Iris pigment epithelial cell (primary cell): ENCODE data around the gene DAAM1.

Experiments
- DNase-seq: peaks from one replicate; pipeline ENCODE4 v3.0.0-alpha.2; 2011; ENCODE audit warnings: low read depth

The DAAM1 gene

DNA sequence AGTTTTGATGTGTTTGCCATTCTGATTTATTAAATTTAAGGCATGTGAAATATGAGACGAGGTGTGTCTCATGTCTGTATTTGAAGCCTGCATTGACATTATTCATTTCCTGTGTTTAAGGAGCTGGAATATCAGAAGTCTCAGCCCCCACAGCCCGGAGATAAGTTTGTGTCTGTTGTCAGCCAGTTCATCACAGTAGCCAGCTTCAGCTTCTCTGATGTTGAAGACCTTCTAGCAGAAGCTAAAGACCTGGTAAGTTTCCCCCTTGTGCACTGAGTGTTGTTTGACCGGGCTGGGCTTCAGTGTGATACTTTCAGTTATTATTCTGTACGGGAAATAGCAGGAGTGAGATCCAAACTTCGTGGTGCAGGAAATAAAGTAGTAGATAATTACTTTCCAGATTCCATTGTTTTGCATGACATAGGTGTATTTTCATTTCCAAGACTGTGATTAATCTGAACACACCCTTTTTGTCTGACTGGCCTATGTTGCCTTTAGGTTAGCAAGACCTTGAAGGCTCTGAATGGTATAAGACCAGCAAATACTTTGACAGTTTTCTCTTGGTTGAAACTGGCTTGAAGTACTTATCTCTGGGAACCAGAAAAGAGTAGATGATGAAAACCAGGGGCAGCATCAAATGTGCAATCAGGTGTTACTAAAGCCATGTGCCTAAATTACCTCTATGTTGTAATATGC, 175.2 kb downstream of the DAAM1 start:
- DNase-seq: peak; percentile 81

DNA sequence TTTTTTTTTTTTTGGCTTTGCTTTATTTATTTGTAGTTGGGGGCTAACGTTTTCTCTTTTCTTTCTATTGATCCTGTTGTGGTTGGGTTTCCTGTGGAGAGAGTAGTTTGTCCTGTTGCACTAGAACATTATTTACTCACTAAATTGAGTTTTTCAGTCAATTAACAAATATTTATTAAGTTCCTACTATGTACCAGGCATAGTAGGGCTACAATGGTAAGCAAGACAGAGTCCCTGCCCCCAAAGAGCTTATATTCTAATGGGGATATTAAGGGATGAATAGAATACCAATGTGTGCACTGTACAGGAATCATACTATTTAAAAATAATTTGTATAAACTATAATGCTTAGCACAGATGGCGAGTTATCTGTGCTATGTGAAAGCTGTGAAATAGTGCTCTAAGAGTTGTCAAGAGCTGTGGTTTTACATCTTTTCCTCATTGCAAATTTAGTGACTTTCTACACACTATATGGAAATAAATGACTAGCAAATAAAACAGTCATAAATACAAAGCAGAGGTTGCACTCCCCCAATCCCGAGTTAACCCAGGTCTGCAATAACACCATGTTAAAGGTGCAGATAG, 181.8 kb downstream of the DAAM1 start:
- no peak for DNase-seq

DNA sequence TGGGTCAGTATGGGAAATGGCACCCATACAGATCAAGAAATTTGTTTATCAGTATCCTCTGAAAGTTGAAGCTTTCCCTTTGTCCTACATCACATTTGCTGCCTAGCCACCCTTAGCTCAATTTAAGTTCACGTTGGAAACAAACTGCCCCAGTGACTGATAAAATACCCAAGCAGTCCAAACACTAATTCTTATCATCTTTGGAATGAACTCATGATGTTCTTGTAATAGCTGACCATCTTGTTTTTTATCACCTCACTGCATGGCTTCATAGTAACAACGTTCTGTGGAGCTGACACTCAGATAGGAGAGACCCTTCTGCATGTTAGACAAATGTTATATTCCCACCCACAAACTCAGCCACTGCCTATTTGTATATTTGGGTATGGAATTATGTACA, 183.3 kb downstream of the DAAM1 start:
- DNase-seq: peak; percentile 11

DNA sequence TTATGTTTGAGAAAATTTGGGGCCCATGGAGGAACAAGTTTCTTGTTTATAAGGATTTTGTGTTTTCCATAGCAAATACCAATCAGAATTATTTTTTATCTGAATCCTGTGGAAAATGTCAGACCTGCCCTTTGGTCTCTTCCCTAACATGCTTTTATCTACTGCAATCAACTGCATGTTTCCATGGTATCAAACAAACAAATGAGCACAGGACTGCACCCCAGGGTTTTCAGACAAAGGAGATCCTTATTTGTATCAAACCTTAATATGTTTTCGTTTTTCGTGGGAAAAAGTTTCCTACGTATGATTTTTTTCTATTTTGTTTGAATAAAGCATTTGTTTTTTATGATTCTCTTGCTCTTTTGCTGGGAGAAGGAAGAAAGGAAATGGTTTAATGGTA, 185.6 kb downstream of the DAAM1 start:
- no peak for DNase-seq

DNA sequence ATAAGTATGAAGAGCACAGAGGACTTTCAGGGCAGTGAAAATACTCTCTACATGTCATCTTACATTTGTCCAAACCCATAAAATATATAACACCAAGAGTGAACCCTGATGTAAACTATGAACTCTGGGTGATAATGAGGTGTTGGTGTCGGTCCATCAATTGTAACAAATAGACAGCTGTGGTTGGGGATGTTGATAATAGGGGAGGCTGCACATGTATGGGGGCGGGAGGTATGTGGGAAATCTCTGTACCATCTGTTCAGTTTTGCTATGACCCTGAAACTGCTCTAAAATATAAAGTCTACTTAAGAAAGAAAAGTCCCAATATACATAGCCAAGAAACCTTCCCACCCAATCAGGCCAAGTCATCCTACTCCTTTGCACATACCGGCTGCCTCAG, 188.2 kb downstream of the DAAM1 start:
- DNase-seq: no peak

DNA sequence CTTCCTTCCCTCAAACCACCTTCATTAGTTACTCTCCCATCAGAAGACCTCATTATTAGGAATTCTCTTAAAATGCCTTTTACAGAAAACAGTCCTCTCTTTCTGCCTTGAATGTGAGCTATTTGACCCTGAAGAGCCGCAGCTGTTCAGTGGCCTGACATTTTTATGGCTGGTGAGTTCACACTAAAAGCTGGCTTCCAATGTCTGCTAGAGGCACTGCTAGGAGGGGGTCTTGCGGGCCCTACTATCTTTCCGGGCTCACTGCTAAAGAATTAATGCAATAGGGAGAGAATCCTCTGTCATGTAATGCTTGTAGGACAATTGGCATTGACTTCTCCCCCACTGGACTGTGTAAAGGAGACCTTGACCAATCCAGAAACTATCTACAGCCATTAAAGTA, 189.0 kb downstream of the DAAM1 start:
- DNase-seq: no peak

DNA sequence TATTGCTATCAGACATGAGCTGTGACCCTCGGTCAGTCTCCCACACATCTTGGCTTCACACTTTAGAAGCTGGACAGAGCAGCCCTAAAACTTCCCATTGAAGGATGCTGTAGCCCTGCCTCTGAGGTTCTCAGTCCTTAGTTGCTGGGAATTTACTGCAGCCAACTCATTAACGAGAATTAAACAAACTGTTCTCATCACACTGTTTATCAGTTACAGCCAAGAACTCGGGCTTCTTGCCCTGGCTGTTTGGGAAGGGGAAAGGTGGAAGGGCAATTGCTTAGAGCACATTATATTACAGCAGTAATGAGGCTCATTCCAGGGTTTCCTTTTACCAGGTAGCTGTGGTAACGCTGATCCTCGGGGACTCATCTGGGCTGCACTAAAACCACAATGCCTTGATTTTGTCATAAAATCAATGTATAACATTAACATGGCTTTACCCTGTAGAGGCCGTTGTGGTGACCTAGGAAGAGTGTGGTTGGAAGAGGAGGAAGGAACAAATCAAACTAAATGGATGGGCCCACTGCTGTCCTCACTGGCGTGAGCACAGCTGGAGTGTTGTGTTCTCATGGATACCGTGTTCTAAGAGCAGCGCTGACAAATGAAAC, 189.6 kb downstream of the DAAM1 start:
- DNase-seq: no peak

DNA sequence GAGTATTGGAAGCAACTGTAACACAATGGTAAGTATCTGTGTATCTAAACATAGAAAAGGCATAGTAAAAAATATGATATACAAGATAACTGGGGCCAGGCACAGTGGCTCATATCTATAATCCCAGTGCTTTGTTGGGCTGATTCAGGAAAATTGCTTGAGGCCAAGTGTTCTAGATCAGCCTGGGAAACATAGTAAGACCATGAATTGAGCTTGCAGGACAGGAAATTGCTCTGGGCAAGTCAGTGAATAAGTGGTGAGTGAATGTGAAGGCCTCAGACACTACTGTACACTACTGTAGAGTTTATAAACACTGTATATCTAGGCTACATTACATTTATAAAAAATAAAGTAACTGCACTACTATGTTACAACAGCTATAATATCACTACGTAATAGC, 201.5 kb downstream of the DAAM1 start:
- peak; percentile 25 for DNase-seq

DNA sequence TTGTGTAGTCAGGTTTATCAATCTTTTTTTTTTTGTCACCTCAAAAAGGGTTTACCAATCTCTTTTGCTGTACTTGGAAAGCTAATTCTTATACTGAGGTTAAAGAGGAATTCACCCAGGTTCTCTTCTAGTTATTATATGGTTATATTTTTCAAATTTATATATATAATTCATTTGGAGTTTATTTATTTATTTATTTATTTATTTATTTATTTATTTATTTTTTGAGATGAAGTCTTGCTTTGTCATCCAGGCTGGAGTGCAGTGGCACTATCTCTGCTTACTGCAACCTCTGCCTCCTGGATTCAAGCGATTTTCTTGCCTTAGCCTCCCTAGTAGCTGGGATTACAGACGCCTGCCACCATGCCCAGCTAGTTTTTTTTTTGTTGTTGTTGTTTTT, 202.9 kb downstream of the DAAM1 start:
- no peak for DNase-seq

DNA sequence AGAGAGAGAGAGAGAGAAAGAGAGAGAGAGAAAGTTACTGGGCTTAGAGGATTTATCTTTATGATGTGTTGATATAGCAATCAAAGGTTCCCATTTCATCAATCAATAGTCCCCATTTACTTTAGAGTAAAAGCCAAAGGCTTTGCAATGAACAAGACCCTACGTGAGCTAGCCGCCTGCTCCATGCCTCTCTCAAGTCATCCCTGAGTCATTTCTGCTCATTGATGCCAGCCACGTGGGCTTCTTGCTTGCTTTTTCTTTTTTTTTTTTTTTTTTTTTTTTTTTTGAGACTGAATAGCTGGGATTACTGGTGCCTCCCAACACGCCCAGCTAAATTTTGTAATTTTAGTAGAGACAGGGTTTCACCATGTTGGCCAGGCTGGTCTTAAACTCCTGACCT, 205.8 kb downstream of the DAAM1 start:
- no peak for DNase-seq

DNA sequence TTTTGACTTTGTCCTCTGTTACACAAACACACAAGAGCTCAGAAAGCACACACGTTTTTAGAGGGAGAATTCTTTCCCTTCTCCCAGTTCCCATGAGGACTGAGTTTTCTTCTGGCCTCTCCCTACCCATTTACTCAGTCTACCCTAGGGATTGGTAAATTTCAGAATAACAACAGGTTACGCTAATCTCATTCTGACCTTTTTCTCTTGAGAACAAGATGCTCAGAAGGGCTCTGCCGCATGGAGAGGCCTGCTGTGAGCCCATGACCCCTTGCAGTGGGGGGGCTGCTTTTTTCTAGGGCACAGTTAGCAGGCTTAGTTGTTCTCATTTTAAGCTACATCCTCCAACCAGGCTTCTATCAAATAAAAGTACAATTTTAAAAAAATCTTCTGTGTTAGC, 207.2 kb downstream of the DAAM1 start:
- DNase-seq: no peak

DNA sequence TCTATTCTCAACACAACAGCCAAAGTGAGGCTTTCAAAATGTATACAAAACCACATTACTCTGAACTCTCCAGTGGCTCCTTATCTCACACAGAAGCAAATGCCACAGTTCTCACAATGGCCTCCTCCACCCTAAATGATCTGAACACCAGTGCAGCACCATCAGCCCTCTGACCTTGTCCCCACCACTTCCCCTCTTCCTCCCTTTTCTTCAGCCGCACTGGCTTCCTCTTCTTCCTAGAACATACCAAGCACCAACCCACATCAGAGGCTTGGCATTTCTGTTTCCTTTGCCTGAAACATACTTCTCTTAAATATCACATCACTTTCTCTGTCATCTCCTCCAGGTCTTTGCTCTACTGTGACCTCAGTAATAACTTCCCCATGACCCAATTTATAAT, 210.4 kb downstream of the DAAM1 start:
- DNase-seq: peak; percentile 12

DNA sequence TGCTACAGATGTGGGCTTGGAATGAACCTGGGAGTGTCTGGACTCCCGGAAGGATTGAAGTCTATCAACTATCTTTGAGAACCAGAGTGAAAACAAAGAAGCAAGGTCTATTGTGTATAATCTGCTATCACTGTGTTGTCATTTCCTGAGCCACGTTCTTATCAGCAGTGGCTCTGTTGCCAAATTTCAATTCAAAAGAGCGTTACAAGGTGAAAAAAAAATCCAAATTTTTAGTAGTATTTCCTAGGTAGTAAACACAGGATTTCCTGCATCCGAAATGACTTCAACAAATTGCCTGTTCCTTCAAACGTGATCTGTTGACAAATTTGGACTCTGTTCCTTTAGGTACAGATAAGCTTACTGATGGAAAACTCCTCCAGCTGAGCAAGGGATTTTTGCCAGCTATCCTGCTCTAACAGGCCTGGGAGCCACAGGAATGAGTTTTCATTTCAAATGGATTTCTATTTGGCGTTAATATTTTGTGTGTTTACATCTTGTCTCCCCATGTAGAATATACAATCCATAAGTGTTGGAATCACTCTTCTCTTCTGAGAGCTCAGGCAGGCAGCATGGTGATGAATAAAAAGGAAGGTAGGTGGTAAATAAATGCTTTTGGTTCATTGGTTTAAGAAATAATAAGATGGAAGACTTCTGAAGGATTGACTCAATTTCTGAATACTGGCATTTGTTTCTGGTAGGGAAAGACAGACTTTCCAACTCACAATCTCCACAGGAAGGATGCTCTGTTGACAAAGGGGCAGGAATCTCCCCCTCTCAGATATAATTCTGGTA, 218.2 kb downstream of the DAAM1 start:
- peak; percentile 52 for DNase-seq

DNA sequence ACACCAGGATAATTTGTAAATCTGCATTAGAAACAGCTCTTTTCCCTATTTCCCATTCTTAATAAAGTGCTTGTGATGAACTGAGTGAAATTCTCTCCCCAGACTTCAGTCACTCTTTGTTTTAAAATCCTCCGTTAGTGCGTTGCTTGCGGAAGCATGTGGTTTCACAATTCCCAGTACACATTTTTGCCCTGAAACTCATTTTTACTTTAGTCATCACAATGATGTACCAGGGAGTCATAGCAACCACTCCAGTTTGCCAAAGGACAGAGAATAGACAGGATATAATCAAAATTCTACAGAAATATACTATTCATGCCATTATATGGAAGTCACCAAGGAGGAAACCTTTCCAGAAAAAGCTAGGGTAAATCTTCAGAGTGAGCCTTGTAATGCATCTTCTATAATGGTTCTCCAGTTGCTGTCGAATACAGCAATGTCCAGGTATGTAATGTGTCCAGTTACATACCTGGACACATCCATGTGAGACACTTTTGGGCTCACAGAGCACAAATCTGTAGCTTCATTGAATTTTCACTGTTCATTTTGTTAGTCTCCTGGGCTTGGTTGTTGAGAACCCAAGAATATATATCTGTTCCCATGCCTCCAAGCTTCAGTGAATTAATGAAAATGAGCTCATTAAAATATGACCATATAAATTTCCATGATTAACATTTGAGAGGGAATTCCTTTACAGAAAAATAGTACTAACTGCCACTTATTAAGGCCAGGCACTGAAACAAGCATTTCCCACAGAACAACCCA, 219.0 kb downstream of the DAAM1 start:
- DNase-seq: peak; percentile 96

DNA sequence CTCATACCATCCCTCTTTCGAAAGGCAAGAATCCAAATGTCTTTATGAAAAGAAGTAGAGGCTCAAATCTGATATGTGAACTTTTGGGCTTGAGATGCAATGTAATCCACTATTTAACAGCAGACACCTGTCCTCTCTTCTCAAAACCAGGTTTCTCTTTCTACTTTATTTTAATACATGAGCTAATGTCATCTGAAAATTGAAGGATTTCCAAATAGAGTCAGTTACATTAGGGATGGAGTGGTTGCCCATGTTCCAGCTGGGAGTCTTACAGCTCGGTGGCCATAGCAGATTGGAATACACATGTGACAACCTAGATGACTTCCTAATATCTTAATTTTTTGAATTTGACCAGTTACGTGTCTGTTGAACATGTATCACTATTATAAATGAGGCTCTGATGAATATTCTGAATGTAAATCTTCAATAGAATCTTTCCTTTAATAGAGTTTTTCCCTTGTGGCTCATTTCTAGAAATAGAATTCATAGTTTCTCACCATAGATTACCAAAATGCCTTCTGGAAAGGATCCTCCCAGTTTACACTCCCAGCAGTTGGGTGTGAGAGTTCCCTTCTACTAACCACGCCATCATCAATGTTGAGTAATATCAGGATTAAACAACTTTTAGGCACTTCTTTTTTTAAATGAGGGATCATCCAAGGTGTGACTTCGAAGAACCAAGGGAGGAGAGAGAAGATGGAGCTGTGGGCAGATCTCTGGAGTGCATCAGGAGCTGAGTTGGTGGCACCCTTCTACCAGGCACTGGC, 227.6 kb downstream of the DAAM1 start:
- DNase-seq: no peak

DNA sequence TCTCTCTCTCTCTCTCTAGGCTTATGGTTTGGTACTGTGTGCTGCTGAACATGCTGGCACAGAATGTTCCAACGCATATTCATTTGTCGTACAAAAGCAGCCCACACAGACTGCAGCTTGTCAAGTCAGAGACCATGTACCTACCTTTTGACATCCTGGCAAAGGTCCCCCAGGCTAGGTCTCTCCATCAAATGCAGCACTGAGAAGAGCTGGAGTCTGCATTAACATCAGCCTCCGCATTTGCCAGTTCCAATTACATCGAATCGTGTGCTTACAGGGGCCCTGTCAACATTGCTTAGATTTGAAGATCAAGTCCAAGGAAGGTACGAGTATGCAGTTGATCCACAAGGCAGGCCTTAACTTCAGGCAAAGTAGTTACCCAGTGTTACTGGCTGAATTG, 228.8 kb downstream of the DAAM1 start:
- no peak for DNase-seq

DNA sequence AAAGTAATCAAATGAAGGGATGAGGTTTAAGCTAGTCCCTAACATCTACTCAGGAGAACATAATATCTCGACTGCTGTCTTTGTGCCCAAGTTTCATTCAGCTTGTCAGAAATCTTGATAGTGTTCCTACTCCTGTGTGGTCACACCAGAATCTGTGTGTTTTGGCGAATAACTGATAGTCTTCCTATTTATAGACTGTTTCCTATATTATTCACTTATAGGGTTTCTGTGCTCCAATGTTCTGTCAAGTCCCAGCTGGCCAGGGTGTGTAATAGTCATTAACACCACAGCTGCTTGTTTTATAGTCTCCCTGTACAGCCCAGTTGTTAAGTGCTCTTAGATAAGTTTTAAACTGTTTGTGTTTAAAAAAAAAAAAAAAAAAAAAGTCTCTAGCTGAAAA, 230.8 kb downstream of the DAAM1 start:
- DNase-seq: no peak
